ENCODE measurements around the gene KCNC4.

GRCh38 chr1:110216844-110217444 is 6.8 kb downstream of the KCNC4 start:
- no peak for TF ChIP-seq CTCF (IDR thresholded peaks at IDR 0.05)
- TF ChIP-seq POLR2A (IDR thresholded peaks at IDR 0.05) = no peak
